Measurements from ENCODE around the gene KCNAB1. TPM values are rescaled to one million over a fixed set of nuclear protein-coding genes. Genes with fewer than 3 reads are reported as not detected.
"Not testable (repeated sequence)": the region's sequence is repeated elsewhere in the genome, so short reads cannot be mapped to it uniquely, and the experiment has no call there.

Gene KCNAB1
- polyA plus RNA-seq, 1 experiment: 0.07 TPM

DNA sequence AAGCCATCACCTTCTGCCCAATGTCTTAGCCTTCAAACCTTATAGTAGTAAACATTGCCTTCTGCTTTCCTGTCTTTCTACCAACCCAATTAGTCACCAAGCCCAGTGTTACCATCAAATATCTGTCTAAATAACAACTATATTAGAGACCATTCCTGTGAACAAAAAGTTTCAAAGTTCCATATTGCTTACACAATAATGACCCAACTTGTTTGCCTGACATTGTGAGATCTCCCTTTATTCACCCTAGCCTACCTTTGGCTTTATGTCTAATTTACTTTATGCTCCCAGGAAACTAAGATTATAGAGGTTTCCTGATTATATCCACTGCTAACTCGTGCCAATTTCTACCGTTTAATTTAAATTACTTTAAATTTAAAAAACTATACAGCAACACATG lies 26.0 kb upstream of the KCNAB1 start:
- POLR2A ChIA-PET: no interaction called here
- Histone ChIP-seq H3K27ac (ENCODE audit: low read depth, low read length) (no peak overlapping the region), H3K4me3 (ENCODE audit: low read depth, low read length) (no peak overlapping the region), H3K9me3 (ENCODE audit: control insufficient read depth, insufficient read depth, low read length) (no peaks in the 10 kb centered on the region; the same call in 1 of the 2 replicates), H3K27me3 (ENCODE audit: control insufficient read depth, insufficient read depth, low read length) (no peaks in the 10 kb centered on the region)
- TF ChIP-seq, protein P1, sequence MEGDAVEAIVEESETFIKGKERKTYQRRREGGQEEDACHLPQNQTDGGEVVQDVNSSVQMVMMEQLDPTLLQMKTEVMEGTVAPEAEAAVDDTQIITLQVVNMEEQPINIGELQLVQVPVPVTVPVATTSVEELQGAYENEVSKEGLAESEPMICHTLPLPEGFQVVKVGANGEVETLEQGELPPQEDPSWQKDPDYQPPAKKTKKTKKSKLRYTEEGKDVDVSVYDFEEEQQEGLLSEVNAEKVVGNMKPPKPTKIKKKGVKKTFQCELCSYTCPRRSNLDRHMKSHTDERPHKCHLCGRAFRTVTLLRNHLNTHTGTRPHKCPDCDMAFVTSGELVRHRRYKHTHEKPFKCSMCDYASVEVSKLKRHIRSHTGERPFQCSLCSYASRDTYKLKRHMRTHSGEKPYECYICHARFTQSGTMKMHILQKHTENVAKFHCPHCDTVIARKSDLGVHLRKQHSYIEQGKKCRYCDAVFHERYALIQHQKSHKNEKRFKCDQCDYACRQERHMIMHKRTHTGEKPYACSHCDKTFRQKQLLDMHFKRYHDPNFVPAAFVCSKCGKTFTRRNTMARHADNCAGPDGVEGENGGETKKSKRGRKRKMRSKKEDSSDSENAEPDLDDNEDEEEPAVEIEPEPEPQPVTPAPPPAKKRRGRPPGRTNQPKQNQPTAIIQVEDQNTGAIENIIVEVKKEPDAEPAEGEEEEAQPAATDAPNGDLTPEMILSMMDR (IDR thresholded peaks at IDR 0.05; ENCODE audit: low read depth, low read length): no peak
- CTCF ChIA-PET: no interaction called here
- DNase-seq (ENCODE audit: low read depth, low spot score): no peak

DNA sequence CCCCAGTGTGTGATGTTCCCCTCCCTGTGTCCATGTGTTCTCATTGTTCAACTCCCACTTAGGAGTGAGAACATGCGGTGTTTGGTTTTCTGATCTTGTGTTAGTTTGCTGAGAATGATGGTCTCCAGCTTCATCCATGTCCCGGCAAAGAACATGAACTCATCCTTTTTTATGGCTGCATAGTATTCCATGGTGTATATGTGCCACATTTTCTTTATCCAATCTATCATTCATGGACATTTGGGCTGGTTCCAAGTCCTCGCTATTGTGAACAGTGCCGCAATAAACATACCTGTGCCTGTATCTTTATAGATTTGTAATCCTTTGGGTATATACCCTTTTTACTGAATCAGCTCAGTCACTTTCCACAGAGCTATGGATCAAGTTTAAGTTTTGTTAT lies 24.7 kb upstream of the KCNAB1 start:
- H3K27me3 ChIP-seq (ENCODE audit: control insufficient read depth, insufficient read depth, low read length); CTCF ChIA-PET; POLR2A ChIA-PET; H3K4me3 ChIP-seq (ENCODE audit: low read depth, low read length); H3K9me3 ChIP-seq (ENCODE audit: control insufficient read depth, insufficient read depth, low read length); DNase-seq (ENCODE audit: low read depth, low spot score); H3K27ac ChIP-seq (ENCODE audit: low read depth, low read length): not testable (repeated sequence)

DNA sequence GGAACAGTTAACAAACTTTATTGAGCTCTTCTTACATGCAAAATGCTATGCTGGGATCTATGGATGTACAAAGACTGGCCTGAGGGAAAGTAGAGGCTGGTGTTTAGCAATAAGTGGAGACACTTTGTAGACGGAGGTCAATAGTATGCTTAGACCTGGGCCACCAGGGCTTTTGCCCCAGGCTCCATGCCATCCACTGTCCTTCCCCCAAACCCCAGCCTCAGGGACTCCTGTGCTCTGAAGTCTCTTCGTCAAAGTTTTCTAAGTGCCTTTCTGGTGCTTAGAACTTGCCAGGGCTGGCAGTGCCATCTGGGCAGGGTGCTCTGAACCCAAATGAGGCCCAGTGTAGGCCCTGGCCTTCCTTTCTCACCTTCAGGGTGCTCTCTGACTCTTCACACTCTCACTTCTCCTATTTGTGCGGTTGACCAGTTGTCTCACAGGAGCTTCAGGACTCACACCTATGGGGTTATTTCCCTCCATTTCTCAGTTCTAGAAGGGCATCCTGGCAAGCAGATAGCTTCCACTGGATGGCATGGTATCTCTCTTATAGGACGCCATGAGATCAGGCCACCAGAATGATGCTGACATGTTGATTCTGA lies 21.8 kb upstream of the KCNAB1 start:
- Histone ChIP-seq H3K27ac (ENCODE audit: low read depth, low read length) (no peak overlapping the region), H3K4me3 (ENCODE audit: low read depth, low read length) (no peak overlapping the region), H3K27me3 (ENCODE audit: control insufficient read depth, insufficient read depth, low read length) (no peaks in the 10 kb centered on the region), H3K9me3 (ENCODE audit: control insufficient read depth, insufficient read depth, low read length) (no peaks in the 10 kb centered on the region; the same call in 1 of the 2 replicates)
- POLR2A ChIA-PET: no interaction called here
- TF ChIP-seq, protein P1 (IDR thresholded peaks at IDR 0.05; ENCODE audit: low read depth, low read length): no peak
- DNase-seq (ENCODE audit: low read depth, low spot score): no peak
- CTCF ChIA-PET: no interaction called here

DNA sequence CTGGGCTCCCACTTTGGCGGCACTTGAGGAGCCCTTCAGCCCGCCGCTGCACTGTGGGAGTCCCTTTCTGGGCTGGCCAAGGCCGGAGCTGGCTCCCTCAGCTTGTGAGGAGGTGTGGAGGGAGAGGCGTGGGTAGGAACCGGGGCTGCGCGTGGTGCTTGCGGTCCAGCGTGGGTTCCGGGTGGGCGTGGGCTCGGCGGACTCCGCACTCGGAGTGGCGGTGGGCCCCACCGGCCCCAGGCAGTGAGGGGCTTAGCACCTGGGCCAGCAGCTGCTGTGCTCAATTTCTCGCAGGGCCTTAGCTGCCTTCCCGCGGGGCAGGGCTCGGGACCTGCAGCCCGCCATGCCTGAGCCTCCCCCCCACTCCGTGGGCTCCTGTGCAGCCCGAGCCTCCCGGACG lies 21.0 kb upstream of the KCNAB1 start:
- H3K4me3 ChIP-seq (ENCODE audit: low read depth, low read length); POLR2A ChIA-PET; DNase-seq (ENCODE audit: low read depth, low spot score); H3K27me3 ChIP-seq (ENCODE audit: control insufficient read depth, insufficient read depth, low read length); H3K9me3 ChIP-seq (ENCODE audit: control insufficient read depth, insufficient read depth, low read length); CTCF ChIA-PET; H3K27ac ChIP-seq (ENCODE audit: low read depth, low read length): not testable (repeated sequence)

DNA sequence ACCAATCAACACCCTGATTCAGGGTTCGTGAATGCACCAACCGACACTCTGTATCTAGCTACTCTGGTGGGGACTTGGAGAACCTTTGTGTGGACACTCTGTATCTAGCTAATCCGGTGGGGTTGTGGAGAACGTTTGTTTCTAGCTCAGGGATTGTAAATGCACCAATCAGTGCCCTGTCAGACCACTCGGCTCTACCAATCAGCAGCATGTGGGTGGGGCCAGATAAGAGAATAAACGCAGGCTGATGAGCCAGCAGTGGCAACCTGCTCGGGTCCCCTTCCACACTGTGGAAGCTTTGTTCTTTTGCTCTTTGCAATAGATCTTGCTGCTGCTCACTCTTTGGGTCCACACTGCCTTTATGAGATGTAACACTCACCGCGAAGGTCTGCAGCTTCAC lies 20.4 kb upstream of the KCNAB1 start:
- POLR2A ChIA-PET; H3K27ac ChIP-seq (ENCODE audit: low read depth, low read length): not testable (repeated sequence)

DNA sequence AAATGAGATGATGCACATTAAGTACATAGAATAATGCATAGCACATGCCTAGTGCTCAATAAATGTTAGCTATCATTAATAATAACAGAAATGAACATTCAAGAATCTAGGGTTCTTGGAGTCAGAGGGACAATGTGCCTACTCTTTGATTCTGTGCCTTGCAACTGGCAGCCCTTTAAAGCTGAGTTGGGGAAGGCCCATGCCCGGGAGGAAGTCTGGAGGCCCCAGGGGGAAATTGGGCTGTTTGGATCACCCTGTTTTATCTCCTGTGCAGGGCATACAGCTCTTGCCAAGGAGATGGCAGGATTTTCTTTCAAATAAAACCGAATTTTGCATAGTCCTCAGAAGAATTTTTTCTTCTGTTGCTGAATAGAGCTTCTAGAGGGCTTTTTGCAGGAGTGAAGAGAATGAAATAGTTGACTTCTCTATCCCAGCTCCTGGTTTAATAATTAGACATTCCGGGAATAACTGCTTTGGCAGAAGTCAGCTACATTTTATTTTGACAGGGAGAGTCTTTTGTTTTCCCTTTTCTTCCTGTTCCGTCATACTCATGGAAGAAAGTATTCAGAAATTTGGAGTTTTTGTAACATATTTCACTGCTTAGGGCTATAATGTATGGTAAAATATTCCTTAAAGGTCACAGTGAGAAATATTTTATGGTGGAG lies 18.0 kb upstream of the KCNAB1 start:
- Histone ChIP-seq H3K9me3 (ENCODE audit: control insufficient read depth, insufficient read depth, low read length) (no peaks in the 10 kb centered on the region; the same call in 1 of the 2 replicates), H3K27ac (ENCODE audit: low read depth, low read length) (no peak overlapping the region), H3K4me3 (ENCODE audit: low read depth, low read length) (no peak overlapping the region), H3K27me3 (ENCODE audit: control insufficient read depth, insufficient read depth, low read length) (no peaks in the 10 kb centered on the region)
- CTCF ChIA-PET: no interaction called here
- TF ChIP-seq, protein P1 (IDR thresholded peaks at IDR 0.05; ENCODE audit: low read depth, low read length): no peak
- POLR2A ChIA-PET: no interaction called here
- no peak for DNase-seq (ENCODE audit: low read depth, low spot score)

More for the DNA sequence above, 20.4 kb upstream of the KCNAB1 start:
- DNase-seq (ENCODE audit: low read depth, low spot score); CTCF ChIA-PET; H3K9me3 ChIP-seq (ENCODE audit: control insufficient read depth, insufficient read depth, low read length); H3K4me3 ChIP-seq (ENCODE audit: low read depth, low read length); H3K27me3 ChIP-seq (ENCODE audit: control insufficient read depth, insufficient read depth, low read length): not testable (repeated sequence)

Measured in AG04450 (cell line).